Activated CD4-positive, alpha-beta T cell treated with anti-CD3 and anti-CD28 coated beads, Interleukin-2, amount 10 ng/mL, durations not matched to agents 7 days and 5 days (primary cell): ENCODE measurements around the gene LILRB2. TPM values are rescaled to one million over a fixed set of nuclear protein-coding genes. Genes with fewer than 3 reads are reported as not detected.
"Not testable (repeated sequence)": the region's sequence is repeated elsewhere in the genome, so short reads cannot be mapped to it uniquely, and the experiment has no call there.

ENCODE experiments used
- CTCF ChIA-PET: fragments of 350-600 bp; sonication (Branson Sonifier 250); formaldehyde crosslinking; loops from one replicate; lab custom pipeline; 2021; ENCODE audit warnings: antibody characterized with exemption; lab: Charles Lee
- POLR2A ChIA-PET: fragments of 350-600 bp; sonication (Branson Sonifier 250); formaldehyde crosslinking; loops from one replicate; lab custom pipeline; 2021; ENCODE audit warnings: antibody characterized with exemption; lab: Charles Lee
- DNase-seq: peaks from one replicate; pipeline ENCODE4 v3.0.0-alpha.2; 2020
- H3K27ac Mint-ChIP-seq: one replicate; pipeline ENCODE4 v1.8.0; 2021; ENCODE audit warnings: mild to moderate bottlenecking, moderate library complexity, mixed read lengths
- H3K27me3 Mint-ChIP-seq: one replicate; pipeline ENCODE4 v1.8.0; 2021; ENCODE audit warnings: mixed read lengths
- H3K36me3 Mint-ChIP-seq: one replicate; pipeline ENCODE4 v1.8.0; 2021; ENCODE audit warnings: low read depth, mixed read lengths
- H3K4me1 Mint-ChIP-seq: one replicate; pipeline ENCODE4 v1.8.0; 2021; ENCODE audit warnings: mixed read lengths
- H3K4me3 Mint-ChIP-seq: one replicate; pipeline ENCODE4 v1.8.0; 2021; ENCODE audit warnings: mild to moderate bottlenecking, moderate library complexity, mixed read lengths
- H3K9me3 Mint-ChIP-seq: one replicate; pipeline ENCODE4 v1.8.0; 2021; ENCODE audit warnings: mixed read lengths
- total RNA-seq, 2 experiments: library from RNA; stranded (reverse); gene quantifications; one replicate each; pipeline ENCODE4 v1.2.3, GENCODE V29; 2021

Gene LILRB2
- total RNA-seq, 2 experiments from 2014 or later = not detected

DNA sequence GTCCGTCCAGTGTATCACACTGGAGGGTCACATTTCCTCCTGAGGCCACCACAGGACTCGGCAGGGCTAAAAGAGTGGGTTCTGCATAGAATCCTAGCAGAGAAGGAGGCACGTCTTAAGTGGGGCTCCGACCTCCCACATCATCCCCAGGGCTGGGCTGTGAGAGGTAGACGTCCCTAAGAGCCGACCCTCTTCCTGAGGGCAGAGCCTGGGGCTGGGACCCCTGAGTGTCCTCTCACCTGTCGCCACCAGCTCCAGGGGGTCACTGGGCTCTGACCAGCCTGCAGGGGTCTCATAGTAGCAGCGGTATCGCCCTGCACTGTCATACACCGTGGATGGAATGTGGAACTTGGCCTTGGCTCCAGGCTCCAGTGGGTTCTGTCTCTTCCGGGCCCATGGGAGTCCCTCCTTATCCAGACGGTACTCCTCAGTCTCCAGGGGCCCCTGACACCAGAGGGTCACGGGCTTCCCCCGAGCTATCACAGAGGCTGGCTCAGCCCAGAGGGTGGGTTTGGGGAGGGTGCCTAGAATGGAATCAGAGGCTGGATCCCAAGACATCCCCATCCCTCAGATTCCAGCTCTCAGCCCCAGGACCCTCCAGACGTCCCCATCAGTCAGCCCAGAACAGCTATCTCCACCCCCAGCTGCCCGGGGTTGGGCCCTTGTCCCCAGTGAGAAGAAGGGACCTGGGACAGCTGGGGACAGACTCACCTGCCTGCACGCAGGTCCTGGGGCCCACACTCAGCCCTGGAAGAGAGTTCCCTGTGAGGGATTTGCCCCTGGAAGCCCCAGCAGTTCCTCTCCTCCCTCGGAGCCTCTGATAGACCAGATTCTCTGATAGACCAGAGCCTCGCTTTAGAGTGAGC lies 24.4 kb downstream of the LILRB2 start:
- H3K36me3 Mint-ChIP-seq = no peaks in the 10 kb centered on the region
- no peak overlapping the region for H3K27ac Mint-ChIP-seq
- POLR2A ChIA-PET = no interaction called here
- no peaks in the 10 kb centered on the region for H3K9me3 Mint-ChIP-seq
- H3K4me1 Mint-ChIP-seq = no peaks in the 10 kb centered on the region
- no peaks in the 10 kb centered on the region for H3K27me3 Mint-ChIP-seq
- no peak for DNase-seq
- no peak overlapping the region for H3K4me3 Mint-ChIP-seq
- CTCF ChIA-PET = no interaction called here

DNA sequence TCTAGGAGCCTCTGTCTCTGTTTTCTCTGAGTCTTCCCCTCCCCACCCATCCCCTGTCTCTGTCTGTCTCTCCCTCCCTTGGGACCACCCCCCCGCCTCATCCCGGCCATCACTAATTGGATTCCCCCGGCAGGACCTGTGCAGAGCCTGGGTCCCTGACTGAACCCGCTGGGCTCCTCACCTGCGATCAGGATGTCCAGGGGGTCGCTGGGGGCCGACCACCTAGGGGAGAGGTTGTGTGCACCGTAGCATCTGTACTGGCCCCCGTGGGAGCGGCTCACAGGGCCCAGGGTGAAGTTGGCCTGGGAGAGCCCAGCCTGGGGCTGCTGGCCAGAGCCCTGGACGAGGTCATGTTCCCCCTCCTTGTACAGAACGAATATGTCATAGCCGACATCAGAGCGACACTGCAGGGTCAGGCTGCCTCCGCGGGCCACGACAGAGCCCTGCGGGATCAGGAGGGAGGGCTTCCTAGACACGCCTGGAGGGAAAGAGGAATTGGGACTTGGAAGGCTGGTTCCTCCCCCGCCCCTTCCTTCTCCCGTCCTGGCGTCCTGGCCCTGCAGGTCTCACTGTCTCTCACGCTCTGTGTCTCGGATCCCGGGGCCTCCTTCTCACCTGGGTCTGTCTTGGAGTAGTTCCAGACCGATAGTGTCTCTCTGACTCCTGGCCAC lies 25.7 kb downstream of the LILRB2 start:
- ChIA-PET CTCF (no interaction called here), POLR2A (no interaction called here)
- peaks cover 2% of the 10 kb centered on the region for H3K27me3 Mint-ChIP-seq
- DNase-seq = no peak
- H3K9me3 Mint-ChIP-seq = no peaks in the 10 kb centered on the region
- H3K4me3 Mint-ChIP-seq = no peak overlapping the region
- no peaks in the 10 kb centered on the region for H3K36me3 Mint-ChIP-seq
- H3K4me1 Mint-ChIP-seq = no peaks in the 10 kb centered on the region
- no peak overlapping the region for H3K27ac Mint-ChIP-seq

DNA sequence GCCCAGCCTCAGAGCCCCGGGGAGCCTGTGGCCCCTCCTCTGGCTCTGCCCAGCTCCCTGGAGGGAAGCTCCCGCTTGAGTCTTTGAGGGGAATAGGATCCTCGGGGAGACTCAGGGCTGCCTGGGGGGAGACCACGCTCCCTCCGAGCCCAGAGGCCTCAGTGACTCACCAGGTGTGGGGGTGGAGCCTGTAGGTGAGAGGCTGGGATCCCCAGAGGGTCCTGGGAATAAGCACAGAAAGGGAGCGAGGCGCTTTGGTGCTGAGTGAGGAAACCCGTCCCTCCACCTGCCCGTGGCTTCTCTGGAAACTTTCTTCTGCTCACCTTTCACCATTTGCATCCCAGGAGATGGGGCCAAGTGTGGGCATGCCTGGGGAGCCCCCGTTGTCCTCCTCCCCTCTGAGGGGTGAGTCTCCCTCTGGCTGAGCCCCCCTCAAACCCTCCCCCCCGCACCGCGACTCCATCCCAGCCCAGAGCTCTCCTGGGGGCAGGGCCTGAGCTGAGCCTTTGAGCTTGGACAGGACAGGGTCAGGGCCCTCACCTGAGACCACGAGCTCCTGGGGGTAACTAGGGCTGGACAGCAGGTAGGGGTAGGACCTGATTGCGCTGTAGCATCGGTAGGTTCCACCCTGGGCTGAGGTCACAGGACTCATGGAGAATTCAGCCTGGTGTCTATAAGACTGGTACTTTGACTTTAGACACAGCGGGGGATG lies 26.6 kb downstream of the LILRB2 start:
- peaks cover 7% of the 10 kb centered on the region for H3K27me3 Mint-ChIP-seq
- H3K9me3 Mint-ChIP-seq = no peaks in the 10 kb centered on the region
- no peak overlapping the region for H3K27ac Mint-ChIP-seq
- ChIA-PET CTCF (no interaction called here), POLR2A (no interaction called here)
- DNase-seq = no peak
- H3K4me1 Mint-ChIP-seq = no peaks in the 10 kb centered on the region
- H3K4me3 Mint-ChIP-seq = no peak overlapping the region
- no peaks in the 10 kb centered on the region for H3K36me3 Mint-ChIP-seq

DNA sequence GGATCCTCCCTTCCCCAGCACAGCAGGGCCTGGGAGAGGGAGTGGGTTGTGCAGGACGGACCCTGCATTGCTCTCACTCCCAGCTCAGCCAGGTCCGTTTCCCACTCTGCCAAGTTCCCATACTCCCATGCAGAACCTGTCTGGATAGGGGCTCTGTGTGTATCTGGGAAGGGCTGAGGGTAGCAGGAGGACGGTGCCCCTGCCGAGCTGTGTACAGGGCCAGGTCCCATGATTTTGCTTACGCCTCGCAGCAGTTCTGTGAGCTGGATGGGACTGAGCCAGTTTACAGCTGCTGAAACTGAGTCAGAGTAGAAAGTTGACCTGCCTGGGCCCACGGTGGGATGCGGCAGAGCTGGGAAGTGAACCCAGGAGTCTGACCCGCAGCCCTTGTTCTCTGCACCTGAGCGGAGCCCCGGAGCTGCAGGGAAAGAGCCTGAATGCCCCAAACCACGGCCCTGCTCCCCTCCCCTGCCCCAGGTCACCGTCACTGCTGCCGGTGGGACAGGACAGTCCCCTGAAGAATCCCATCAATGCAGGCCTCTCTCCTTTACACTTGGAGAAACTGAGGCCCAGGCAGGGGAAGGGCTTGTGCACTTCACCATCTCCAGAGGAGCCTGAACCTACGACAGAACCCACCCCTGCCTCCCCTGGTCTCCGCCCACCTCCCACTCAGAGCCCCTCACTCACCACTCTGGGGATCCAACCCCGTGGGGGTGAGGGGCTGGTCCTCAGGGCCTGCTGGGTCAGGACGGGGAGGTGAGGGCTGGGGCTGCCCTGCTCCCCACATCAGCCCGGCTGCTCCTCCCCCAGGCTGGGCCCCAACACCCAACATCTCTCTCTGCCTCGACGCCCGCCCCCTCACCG lies 27.3 kb downstream of the LILRB2 start:
- CTCF ChIA-PET = no interaction called here
- no peak overlapping the region for H3K27ac Mint-ChIP-seq
- DNase-seq = no peak
- POLR2A ChIA-PET = no interaction called here
- H3K27me3 Mint-ChIP-seq = peaks cover 8% of the 10 kb centered on the region
- peaks cover under 1% of the 10 kb centered on the region for H3K4me1 Mint-ChIP-seq
- H3K36me3 Mint-ChIP-seq = no peaks in the 10 kb centered on the region
- no peaks in the 10 kb centered on the region for H3K9me3 Mint-ChIP-seq
- H3K4me3 Mint-ChIP-seq = no peak overlapping the region

DNA sequence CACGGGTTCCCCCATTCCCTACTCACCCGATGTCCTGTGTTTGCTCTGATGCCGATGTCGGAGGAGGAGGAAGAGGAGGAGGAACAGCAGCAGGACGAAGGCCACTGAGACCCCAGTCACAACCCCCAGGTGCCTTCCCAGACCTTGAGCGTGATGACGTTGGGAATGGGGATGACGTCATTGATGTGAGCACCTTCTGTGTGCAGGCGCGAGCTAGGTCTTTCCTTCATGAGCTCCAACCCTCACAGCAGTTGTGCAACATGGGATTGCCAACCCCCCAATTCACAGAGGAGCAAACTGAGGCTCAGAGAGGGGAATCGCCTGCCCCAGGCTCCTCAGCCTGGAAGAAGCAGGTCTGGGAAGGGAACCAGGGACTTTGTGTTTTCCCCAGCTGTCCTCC lies 28.1 kb downstream of the LILRB2 start:
- Mint-ChIP-seq H3K27ac (no peak overlapping the region), H3K4me3 (no peak overlapping the region), H3K27me3 (peaks cover 8% of the 10 kb centered on the region), H3K4me1 (peaks cover 7% of the 10 kb centered on the region), H3K9me3 (no peaks in the 10 kb centered on the region), H3K36me3 (no peaks in the 10 kb centered on the region)
- ChIA-PET CTCF (no interaction called here), POLR2A (no interaction called here)
- DNase-seq = no peak

DNA sequence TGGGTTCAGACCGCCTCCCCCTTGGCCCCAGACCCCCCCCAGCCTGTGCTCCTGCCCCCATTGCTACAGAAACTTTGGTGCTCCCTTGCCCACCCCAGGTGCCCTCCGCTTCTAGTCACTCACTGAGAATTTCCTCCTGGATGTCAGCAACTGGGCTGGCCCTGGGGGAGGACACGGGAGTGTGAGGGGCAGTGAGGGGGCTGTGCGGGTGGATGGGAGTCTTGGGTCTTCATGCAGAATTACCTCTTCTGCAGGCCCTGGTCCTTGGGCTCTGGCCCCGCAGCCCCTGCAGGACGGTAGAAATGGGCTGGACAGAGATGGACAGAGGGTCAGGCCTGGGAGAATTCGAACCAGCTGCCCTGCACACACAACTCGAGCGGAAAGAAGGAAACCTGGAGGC lies 28.7 kb downstream of the LILRB2 start:
- H3K36me3 Mint-ChIP-seq = no peaks in the 10 kb centered on the region
- H3K27ac Mint-ChIP-seq = no peak overlapping the region
- no peak overlapping the region for H3K4me3 Mint-ChIP-seq
- peaks cover 8% of the 10 kb centered on the region for H3K27me3 Mint-ChIP-seq
- H3K9me3 Mint-ChIP-seq = no peaks in the 10 kb centered on the region
- ChIA-PET CTCF (no interaction called here), POLR2A (no interaction called here)
- no peak for DNase-seq
- H3K4me1 Mint-ChIP-seq = peaks cover 12% of the 10 kb centered on the region

DNA sequence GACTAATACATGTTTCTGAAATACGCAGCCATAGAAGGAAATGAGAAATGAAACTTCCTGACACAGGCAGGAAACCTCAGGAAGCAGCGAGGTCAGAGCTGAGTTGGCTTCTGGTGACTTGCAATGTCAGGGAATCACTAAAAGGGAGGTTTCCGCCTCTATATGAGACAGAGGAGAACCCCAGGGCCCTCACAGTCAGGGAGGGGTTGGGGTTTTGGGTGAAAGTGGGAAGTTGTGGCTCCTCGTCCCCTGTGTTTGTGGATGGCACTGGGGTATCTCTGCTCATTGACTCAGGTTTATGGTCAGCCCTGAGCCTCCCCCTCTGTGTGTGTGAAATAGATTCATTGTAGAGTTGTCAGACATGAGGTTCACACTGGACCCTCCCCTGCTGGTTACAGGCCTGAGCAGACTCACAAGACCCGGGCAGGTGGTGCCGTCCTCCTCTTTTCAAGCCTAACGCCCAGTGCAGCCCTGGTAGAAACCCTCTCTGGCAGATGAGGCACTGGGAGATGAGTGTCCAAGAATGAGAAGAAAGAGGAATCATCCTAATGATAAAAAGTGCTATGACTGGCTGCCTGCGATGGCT lies 32.8 kb downstream of the LILRB2 start:
- H3K9me3 Mint-ChIP-seq = no peaks in the 10 kb centered on the region
- POLR2A ChIA-PET = no interaction called here
- DNase-seq = peak; percentile 20
- no peaks in the 10 kb centered on the region for H3K36me3 Mint-ChIP-seq
- H3K4me3 Mint-ChIP-seq = no peak overlapping the region
- CTCF ChIA-PET = interaction anchor here (0.6 kb wide), 1 partner anchor 201 kb away, joined by 3 read pairs; no protein-coding TSS in a partner anchor
- H3K4me1 Mint-ChIP-seq = peaks cover 15% of the 10 kb centered on the region
- peaks cover 10% of the 10 kb centered on the region for H3K27me3 Mint-ChIP-seq
- H3K27ac Mint-ChIP-seq = no peak overlapping the region

DNA sequence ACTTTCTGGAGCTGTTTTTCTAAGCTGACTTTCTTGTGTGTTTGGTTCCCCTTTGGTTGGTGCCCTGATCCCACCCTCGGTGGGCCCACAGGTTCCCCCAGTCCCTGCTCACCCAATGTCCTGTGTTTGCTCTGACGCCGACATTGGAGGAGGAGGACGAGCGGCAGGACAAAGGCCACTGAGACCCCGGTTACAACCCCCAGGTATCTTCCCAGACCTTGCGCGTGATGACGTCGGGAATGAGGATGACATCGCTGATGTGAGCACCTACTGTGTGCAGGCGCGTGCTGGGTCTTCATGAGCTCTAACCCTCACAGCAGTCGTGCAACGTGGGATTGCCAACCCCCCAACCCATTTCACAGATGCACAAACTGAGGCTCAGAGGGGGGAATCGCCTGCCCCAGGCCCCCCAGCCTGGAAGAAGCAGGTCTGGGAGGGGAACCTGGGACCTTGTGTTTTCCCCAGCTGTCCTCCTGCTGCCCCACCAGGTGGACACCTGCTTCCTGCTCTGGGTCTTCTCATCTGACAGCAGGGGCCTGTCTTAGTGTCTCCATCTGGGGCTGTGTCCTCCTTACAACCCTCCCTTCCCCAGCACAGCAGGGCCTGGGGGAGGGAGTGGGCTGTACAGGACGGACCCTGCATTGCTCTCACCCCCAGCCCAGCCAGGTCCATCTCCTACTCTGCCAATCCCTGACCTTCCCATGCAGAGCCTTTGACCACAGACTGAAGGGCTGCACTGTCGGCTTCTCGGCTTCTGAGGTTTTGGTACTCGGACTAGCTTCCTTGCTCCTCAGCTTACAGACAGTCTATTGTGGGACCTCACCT lies 33.6 kb downstream of the LILRB2 start:
- Mint-ChIP-seq H3K27me3 (peaks cover 10% of the 10 kb centered on the region), H3K36me3 (no peaks in the 10 kb centered on the region), H3K4me3 (no peak overlapping the region), H3K4me1 (peaks cover 15% of the 10 kb centered on the region), H3K9me3 (no peaks in the 10 kb centered on the region), H3K27ac (no peak overlapping the region)
- CTCF ChIA-PET = no interaction called here
- POLR2A ChIA-PET = no interaction called here
- DNase-seq = no peak

GRCh38 chr19:54245936-54246335 lies 35.0 kb downstream of the LILRB2 start:
- peaks cover 10% of the 10 kb centered on the region for H3K27me3 Mint-ChIP-seq
- no peak for DNase-seq
- H3K36me3 Mint-ChIP-seq = no peaks in the 10 kb centered on the region
- H3K4me1 Mint-ChIP-seq = peaks cover 15% of the 10 kb centered on the region
- POLR2A ChIA-PET = no interaction called here
- no peaks in the 10 kb centered on the region for H3K9me3 Mint-ChIP-seq
- CTCF ChIA-PET = no interaction called here
- H3K27ac Mint-ChIP-seq = no peak overlapping the region
- H3K4me3 Mint-ChIP-seq = no peak overlapping the region

- POLR2A ChIA-PET, H3K36me3 Mint-ChIP-seq, H3K4me3 Mint-ChIP-seq, H3K27me3 Mint-ChIP-seq, H3K27ac Mint-ChIP-seq, H3K9me3 Mint-ChIP-seq, DNase-seq: not testable (repeated sequence)
- CTCF ChIA-PET = interaction anchor here (0.7 kb wide), 1 partner anchor 22 kb away, joined by 3 read pairs; no protein-coding TSS in a partner anchor
- H3K4me1 Mint-ChIP-seq = peaks cover 15% of the 10 kb centered on the region
Measured at GRCh38 chr19:54243809-54244208, 37.1 kb downstream of the LILRB2 start.

- DNase-seq, H3K27ac Mint-ChIP-seq, H3K27me3 Mint-ChIP-seq, H3K4me3 Mint-ChIP-seq, POLR2A ChIA-PET, CTCF ChIA-PET, H3K9me3 Mint-ChIP-seq, H3K4me1 Mint-ChIP-seq, H3K36me3 Mint-ChIP-seq: not testable (repeated sequence)
Measured at GRCh38 chr19:54242646-54243045, 38.3 kb downstream of the LILRB2 start, which contains the start of gene LILRA6. LILRA6 (minus strand) TSS chr19:54242790.
